Sciatic nerve (tissue), 2 donors: ENCODE measurements around the gene ADAMTS7. TPM values are rescaled to one million over a fixed set of nuclear protein-coding genes. Genes with fewer than 3 reads are reported as not detected.
A peak's percentile ranks its signal among the peaks of the same experiment; 100 is the strongest.
"Not testable (repeated sequence)": the region's sequence is repeated elsewhere in the genome, so short reads cannot be mapped to it uniquely, and the experiment has no call there.

ENCODE experiments used
- ATAC-seq: fragments of 200-7000 bp; cut with Tn5 transposase; one replicate; pipeline ENCODE4 v1.9.1; 2020; ENCODE audit warnings: mild to moderate bottlenecking, moderate library complexity
- DNase-seq: peaks from one replicate; pipeline ENCODE4 v3.0.0-alpha.2; 2020; ENCODE audit warnings: low spot score
- intact Hi-C: fragments of 100-400 bp; cut with DNase I; formaldehyde crosslinking; loops from one replicate; pipeline ENCODE4 v1.14.2; 2022
- total RNA-seq: library from RNA; stranded (reverse); fragmentation: NEBNext Ultra II Directional; extraction: Animal tissue kit (Norgen Biotek cat#: 25700); gene quantifications from one replicate; pipeline ENCODE4 v1.2.1, GENCODE V29; 2021
- donor health status: DM: no; HTN: no; CAD: no.
- donor health status: DM: no; HTN: no; CAD: no.

Gene ADAMTS7
- total RNA-seq, 1 donor from 2014 or later, result 16.6 TPM

DNA sequence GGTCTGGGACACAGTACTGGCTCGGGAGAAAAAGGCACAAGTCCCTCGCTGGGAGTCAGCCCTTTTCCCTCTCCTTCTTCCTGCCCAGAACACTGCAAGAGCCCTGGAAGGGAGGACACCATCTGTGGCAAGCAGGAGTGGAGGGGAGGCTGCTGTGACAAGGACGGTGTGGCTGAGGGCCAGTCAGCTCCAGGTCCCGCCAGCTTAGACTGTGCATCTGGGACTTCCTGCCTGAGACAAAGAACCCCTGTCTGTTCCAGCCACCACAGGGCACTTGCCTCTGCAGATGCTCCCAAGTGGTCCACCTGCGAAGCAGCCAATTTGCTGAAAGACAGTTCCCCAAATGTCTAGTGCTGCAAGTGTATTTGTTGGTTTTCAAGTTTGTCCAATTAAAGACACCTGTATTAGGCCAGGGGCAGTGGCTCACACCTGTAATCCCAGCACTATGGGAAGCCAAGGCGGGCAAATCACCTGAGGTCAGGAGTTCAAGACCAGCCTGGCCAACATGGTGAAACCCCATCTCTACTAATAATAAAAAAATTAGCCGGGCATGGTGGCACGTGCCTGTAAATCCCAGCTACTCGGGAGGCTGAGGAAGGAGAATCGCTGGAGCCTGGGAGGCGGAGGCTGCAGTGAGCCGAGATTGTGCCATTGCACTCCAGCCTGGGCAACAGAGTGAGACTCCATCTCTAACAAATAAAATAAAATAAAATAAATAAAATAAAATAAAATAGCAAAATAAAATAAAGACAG, 41.6 kb downstream of the ADAMTS7 start:
- ATAC-seq, DNase-seq, intact Hi-C loops: not testable (repeated sequence)

DNA sequence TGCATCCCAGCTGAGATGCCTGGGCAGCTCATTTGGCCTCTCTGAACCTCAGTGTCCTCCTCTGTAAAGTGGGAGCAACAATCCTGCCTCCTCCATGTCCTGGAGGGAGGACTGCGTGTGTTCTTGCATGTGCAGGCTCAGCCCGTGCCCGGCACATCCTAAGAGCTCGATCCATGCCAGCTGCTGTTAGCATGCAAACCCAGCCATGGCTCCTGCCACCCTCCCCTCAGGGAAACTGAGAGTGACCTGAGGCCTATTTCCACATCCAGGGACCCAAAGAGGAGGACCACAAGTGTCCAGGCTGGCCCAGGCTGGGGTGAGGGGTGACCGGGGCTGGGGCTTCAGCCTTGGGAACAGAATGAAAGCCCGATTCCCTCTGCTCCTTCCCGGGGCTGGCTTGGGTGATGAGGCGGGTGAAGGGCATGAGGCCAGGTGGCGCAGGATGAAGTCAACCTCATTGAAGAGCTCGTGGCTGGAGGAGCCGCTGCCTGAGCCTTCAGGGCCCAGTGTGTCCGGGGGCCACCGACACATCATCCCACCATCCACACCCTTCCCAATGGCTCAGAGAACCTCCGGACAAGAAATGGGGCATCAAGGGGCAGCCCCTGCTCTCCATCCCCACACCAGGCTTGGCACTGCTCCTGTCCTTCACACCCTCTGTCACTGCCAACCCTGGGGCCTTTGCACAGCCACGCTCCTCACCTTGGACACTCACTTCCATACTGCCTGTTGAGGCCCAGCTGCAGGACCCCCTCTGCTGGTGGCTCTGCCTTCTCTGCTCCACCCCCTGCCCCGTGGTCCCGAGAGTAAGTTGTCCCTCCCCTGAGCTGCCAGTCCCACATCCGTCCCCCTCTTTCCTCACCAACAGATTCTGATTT, 42.5 kb downstream of the ADAMTS7 start:
- intact Hi-C loops, result no loop called here
- peak; percentile 37 for DNase-seq
- no peak for ATAC-seq

DNA sequence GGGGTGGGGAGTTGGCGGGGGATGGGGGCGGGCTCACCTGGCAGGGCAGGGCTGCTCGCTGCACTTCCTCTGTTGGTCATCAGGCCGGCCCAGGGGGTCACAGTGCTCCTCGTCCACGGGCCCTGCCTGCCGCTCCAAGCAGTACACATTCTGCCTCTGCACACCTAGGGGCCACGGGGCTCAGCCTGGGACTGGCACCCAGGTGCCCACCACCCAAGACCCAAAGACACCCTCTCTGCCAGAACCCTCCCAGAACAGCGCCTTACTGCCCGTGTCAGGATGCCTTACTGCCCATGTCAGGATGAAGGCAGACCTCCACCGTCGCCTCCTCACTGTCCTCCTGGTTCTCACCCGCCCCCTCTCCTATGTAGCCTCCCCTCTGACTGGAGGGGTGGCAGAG, 43.2 kb downstream of the ADAMTS7 start:
- ATAC-seq (no peak), DNase-seq (peak; percentile 50)
- intact Hi-C loops, result no loop called here

DNA sequence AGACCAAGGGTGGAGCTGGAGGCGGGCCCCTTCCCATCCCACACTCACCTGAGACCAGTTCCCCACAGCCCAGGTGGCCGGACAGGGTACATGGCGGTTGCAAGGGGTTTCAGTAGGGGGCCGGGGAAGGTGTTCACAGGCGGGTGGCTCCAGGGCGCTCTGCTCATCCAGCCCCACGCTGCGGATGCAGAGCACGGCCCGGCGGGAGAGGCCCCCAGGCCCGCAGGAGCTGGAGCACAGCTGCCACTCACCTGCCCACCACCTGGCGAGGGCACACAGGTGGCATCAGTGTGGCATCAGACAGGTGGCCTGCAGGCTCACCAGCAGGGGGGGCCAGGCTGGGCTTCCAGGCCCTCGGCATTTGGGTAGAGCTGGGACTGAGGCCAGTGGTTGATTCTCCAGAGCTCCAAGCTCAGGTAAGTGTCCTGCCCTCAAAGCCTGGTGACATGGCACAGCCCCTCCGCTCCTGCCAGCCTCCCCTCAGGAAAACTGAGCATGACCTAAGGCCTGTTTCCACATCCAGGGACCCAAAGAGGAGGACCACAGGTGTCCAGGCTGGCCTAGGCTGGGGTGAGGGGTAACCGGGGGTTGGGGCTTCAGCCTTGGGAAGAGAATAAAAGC, 43.8 kb downstream of the ADAMTS7 start:
- intact Hi-C loops, result no loop called here
- peak; percentile 47 for DNase-seq
- no peak for ATAC-seq

DNA sequence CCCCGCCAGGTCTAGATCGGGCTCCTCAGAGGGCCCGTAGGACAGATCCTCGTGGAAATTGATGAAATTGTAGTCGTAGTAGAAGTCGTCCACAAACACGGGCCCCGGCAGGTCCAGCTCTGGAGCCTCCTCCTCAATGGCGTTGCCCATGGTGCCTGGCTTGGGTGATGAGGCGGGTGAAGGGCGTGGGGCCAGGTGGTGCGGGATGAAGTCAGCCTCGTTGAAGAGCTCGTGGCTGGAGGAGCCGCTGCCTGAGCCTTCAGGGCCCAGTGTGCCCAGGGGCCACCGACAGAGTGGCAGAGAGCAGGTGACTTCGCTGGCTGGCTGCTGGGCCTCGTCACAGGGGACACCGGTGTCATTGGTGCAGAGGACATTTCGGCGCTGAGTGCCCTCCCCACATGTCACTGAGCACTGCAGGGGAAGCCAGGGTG, 44.6 kb downstream of the ADAMTS7 start:
- peak; percentile 26 for DNase-seq
- intact Hi-C loops, ATAC-seq: not testable (repeated sequence)

DNA sequence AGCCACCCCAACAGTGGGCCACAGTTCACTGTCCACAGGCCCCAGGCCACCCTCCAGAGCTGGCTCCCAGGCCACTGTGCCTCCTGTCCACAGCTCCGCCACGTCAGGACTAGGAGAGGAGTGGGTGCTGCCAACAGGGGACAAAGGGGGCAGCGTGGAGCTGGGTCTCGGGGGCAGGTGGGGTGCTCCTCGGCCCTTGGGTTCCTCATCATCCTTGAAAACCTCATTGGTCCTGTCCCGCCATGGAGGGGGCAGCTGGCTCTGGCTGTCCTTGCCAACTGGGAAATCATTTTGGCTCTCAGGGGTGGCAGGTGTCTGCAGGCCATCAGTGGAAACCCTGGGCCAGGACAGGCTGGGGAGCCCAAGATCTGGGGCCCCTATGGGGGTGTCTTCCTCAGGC, 45.2 kb downstream of the ADAMTS7 start:
- intact Hi-C loops, result no loop called here
- peak; percentile 45 for DNase-seq
- no peak for ATAC-seq

DNA sequence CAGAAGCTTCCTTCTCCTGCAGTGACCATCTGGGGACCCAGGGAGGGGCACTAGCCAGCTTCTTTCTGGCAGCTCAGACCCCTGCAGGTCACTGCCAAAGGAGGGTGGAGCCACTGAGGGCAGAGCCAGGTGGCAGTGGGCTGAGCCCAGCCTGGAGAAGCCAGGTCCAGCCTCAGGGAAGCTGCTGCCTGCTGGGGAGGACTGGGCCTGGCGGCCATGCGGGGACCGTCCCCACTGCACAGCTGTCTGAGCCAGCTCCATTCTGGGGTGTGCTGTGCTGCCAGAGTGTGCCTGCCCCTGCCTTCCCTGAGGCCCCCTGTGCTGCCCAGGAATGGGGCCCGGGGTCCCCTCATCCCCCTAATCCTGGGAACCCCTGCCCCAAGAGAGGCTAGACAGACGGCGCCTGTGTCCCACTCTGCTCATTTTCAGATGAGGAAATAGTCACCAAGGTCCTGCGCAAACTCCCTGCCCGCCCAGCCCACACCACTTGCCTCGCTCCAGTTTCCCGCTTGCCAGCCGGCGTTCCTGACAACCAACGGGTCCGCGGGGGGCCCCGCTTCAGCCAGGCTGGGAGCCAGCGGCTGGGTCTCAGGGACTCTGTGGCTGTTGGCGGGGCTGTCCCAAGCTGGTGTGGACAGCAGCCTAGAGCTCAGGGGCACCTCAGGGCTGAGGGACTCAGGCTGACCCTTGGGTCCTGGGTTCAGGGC, 46.0 kb downstream of the ADAMTS7 start:
- peak; percentile 47 for DNase-seq
- intact Hi-C loops, ATAC-seq: not testable (repeated sequence)

DNA sequence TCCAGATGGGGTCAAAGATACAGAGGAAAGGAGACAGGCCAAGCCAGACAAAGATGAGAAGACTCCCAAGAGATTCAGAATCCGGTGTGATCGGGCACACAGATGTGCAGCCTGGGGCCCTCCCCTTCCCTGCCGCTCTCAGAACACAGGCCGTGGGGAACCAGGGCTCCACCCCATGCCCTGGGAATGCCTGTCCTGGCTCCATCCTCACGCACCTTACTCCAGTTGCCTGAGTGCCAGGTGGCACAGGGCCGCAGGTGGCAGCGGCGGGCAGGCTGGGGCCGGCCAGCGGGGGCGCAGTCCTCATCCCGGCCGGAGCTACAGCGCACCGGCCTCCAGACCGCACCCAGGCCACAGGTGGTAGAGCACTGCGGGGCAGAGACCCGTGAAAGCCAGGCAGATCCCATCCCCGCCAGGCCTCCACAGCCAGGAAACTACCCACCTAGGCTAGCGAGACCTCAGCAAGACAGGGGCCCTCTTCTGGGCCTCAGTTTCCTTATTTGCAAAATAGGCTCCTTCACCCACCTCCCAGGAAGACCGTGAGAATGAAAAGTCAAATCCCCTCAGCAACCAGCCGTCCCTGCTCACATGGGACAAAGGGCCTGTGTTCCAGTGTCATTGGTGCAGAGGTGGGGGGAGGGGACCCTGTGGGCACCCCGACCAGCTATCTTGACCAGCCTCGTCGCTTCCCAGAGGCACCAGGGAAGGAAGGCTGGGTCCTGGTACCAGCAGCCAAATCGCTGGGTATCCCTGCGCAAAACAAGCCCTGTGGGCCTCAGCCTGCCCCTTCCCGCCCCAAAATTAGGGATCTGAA, 46.7 kb downstream of the ADAMTS7 start:
- intact Hi-C loops, ATAC-seq, DNase-seq: not testable (repeated sequence)

DNA sequence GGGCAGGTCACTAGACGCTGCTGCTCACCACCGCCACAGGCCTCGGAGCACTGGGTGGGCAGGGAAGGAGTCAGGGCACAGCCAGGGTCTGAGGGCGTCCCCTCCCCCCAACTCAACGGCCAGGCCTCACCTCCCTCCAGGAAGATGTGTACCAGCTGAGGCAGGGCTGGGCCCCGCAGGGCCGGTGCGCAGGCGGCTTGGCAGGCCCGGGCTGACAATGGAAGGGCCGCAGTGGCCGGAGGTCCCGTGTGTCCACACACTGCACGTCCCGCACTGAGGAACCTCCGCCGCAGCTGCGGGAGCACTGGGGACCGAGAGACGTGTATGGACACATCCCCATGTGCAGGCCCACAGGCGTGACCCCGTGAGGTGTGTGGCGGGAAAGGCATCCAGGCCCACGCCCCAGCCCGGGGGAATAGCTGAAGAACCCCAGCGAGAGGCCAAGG, 47.4 kb downstream of the ADAMTS7 start:
- intact Hi-C loops, result no loop called here
- peak; percentile 55 for DNase-seq
- no peak for ATAC-seq

DNA sequence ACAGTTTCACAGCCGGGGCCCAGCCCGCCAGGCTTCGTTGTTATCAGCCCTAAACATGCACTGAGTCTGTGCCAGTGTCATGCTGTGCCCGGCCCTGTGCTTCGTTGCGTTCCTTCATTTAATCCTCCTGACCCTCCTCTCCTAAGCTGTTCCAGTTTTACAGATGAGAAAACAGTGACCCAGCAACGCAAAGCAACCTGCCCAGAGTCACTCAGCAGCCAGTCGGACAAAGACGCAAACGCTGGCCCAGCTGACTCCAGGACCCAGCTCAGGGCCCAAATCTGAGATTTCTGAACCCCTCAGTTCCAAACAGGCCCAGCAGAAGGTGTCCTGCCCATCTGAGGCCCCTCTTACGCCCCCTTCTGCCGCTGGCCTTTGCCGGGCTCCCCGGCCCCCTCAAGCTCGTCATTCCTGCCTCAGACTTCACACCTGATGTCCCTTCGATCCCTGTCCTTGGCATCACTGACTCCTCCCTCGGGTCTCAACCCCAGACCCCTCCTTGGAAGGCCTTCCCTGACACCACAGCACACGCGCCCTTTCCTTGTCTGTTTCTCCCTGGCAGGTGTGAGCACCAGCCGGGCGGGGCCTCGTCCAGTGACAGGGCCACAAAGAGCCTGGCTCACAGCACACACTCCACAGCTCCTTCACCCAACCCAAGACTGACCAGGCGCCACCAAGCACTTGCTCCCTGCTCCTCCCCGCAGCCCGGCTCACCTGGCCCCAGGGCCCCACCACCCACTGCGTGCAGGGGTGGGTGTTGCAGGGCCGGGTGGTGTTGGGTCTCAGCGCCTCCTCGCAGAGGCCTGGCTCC, 48.1 kb downstream of the ADAMTS7 start:
- DNase-seq (peak; percentile 43), ATAC-seq (no peak)
- intact Hi-C loops, result no loop called here

DNA sequence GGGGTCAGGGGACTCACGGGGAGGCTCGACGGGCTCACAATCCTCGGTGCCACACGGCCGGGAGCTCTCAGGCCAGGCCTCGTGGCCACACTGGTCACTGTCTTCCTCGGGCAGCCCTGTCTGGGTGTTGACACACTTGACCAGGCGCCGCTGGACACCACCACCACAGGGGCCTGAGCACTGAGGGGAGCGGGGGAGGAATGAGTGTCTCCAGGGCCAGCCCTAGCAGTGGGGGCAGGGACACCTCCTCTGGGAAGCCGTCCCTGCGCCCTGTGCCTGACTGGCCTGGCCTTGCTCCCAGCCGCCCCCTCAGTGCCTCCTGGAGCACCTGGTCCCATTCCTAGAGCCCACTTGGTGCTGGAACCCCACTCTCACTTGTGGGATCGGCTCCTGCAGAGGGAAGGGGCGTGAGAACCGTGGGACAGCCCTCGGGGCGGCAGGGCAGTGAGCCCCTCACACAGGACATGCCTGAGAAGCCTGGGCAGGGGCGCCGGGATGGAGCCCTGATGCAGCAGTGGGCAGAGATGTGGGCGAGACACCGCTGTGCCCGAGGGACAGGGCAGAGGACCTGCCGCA, 48.8 kb downstream of the ADAMTS7 start:
- ATAC-seq, DNase-seq, intact Hi-C loops: not testable (repeated sequence)

DNA sequence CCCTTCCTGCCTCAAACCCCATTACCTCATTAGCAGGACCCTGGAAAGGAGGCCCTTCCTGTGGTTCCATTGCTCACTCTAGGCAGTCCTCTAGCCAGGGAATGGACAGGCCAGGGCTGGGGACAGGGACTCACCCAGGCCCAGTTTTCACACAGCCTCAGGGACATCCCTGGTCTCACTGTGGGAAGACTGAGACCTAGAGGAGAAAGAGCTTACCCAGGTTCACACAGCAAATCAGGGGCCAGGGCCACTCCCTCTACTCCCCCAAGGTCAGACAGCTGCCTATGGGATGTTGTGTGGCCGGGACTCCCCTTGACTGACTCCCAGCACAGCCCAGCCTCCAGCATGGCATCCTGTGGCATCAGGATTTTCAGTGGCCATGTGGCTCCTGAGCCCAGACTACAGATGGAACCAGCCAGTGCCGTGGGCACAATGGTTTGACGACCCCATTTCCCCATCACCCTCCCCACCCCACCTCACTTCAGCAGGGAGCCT, 49.3 kb downstream of the ADAMTS7 start:
- intact Hi-C loops, result no loop called here
- peak; percentile 49 for DNase-seq
- no peak for ATAC-seq

DNA sequence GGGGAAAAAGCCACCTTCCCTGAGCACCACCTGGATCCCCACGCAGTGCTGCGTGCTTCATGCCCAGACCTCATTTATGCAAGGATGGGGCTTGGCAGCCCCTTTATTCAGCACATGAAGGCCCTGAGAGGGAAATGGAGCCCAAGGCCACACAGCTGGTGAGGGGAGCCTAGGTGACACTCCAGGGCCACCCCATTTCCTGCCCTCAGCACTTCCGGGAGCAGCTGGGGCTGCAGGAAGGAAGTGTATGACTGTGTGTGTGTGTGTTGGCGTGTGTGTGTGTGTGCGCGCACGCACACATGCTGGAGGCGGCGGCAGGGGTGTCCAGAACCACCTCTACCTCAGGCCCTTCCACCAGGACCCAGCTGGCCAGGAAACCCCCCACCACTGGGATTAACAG, 49.8 kb downstream of the ADAMTS7 start:
- intact Hi-C loops, ATAC-seq: not testable (repeated sequence)
- peak; percentile 42 for DNase-seq

DNA sequence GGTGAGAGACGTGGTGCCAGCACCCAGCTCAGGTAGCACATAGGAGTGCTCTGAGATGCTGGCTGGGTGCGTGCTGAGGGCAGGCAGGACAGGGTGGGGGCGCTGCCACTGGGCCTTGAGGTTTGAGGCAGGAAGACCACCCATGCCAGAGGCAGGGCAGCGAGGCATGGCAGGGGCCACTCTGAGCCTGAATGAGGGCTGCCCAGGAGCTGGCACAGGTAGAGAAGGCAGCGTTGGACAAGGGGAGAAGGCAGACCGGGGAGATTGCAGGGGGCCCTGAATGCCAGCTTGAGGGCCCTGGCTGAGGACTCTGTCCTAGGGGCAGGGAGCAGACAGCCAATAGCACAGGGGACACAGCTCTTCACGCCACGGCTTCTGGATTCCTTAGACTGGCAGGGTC, 50.2 kb downstream of the ADAMTS7 start:
- intact Hi-C loops, result no loop called here
- peak; percentile 34 for DNase-seq
- ATAC-seq, result no peak

DNA sequence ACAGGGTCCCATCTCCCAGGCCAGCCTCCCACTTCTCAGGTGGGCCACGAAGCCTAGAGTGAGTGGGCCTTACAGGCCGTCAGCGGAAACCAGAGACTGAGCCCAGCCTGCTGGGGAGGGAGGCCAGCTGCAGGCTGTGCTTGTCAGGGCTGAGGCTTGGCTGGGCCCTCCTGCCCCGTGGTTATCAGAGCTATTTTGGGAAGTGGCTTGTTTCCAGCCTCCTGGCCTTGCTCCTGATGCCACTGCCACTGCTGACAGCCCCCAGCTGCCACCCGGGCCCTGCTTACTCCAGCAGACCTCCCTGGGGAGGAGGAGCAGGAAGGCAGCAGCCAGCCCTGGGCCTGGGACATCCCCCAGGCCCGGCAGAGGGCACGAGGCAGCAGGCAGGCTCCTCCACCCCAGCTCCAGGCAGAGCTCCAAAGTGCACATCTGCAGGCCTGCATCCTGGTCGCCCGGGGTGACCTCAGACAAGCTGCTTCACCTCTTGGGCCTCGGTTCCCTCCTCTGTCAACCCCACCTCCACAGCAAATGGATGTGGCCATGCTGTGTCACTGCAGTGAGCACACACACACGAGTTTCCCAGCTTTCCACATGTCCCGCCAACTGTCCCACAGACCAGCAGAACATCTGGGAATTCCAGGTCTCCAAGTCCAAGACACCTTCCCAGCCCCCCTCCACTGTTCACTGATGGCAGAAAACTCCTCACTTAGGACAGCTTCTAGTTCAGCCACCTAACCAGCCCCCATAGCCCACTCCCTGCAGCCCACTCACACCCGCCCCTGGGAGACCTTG, 51.0 kb downstream of the ADAMTS7 start:
- DNase-seq, result peak; percentile 53
- peak; percentile 68 for ATAC-seq
- intact Hi-C loops, result not testable (repeated sequence)
